Vagina (tissue), 2 donors: ENCODE results near the gene DNAJC11.

Experiments
- POLR2A ChIP-seq, 2 donors: fragments of 450-650 bp; IDR thresholded peaks; one replicate each; pipeline ENCODE4 v1.6.1; 2017; ENCODE audit warnings: antibody characterized with exemption in 2 of 2, mild to moderate bottlenecking in 2 of 2, moderate library complexity in 2 of 2
- POLR2AphosphoS5 ChIP-seq, 2 donors: sonication (generic); formaldehyde crosslinking; IDR thresholded peaks; one replicate each; pipeline ENCODE4 v1.9.0; 2017; ENCODE audit warnings: antibody characterized with exemption in 2 of 2, mild to moderate bottlenecking in 2 of 2, low read depth in 1 of 2; ENCODE audit not compliant: insufficient read depth in 1 of 2
- TF ChIP-seq, protein P1 (sequence below), 3 experiments: fragments of 450-650 bp in 2 of 3; fragments of 200-600 bp in 1 of 3; sonication (generic) in 1 of 3; IDR thresholded peaks; one replicate each; pipeline ENCODE4 v1.5.1; 2017 to 2019; ENCODE audit warnings: antibody characterized with exemption in 3 of 3, mild to moderate bottlenecking in 2 of 3, moderate library complexity in 2 of 3

DNA sequence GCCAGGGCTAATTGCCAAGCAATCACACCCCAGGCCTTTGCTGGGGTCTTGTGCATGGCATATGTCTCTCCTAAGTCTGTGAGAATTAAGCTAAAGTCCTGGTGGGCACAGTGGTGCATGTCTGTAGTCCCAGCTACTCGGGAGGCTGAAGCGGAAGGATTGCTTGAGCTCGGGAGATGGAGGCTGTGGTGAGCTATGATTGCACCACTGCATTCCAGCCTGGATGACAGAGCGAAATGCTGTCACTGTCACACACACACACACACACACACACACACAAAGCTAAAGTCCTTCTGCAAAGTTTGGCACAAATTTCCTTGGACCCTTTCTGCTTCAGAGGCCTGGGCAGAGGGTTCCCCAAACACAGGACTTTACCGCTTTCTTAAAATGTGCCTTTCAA, 31.3 kb upstream of the DNAJC11 start:
- TF ChIP-seq, protein P1, sequence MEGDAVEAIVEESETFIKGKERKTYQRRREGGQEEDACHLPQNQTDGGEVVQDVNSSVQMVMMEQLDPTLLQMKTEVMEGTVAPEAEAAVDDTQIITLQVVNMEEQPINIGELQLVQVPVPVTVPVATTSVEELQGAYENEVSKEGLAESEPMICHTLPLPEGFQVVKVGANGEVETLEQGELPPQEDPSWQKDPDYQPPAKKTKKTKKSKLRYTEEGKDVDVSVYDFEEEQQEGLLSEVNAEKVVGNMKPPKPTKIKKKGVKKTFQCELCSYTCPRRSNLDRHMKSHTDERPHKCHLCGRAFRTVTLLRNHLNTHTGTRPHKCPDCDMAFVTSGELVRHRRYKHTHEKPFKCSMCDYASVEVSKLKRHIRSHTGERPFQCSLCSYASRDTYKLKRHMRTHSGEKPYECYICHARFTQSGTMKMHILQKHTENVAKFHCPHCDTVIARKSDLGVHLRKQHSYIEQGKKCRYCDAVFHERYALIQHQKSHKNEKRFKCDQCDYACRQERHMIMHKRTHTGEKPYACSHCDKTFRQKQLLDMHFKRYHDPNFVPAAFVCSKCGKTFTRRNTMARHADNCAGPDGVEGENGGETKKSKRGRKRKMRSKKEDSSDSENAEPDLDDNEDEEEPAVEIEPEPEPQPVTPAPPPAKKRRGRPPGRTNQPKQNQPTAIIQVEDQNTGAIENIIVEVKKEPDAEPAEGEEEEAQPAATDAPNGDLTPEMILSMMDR (IDR thresholded peaks at IDR 0.05) = no peak
- no peak for TF ChIP-seq POLR2AphosphoS5 (IDR thresholded peaks at IDR 0.05; ENCODE audit: insufficient read depth in 1 of 2, low read depth in 1 of 2)
- TF ChIP-seq POLR2A (IDR thresholded peaks at IDR 0.05) = no peak
